Type B pancreatic cell (in vitro differentiated cells): ENCODE results near the gene RBM24. TPM values are rescaled to one million over a fixed set of nuclear protein-coding genes. Genes with fewer than 3 reads are reported as not detected.

Experiments
- DNase-seq: peaks from one replicate; pipeline ENCODE4 v3.0.0; 2021; ENCODE audit warnings: mixed read lengths; ENCODE audit not compliant: unreplicated experiment; ENCODE audit errors: extremely low spot score
- H3K27ac Mint-ChIP-seq: 2 replicates; pipeline ENCODE4 v1.8.0; 2021; ENCODE audit warnings: mild to moderate bottlenecking, mixed read lengths
- H3K27me3 Mint-ChIP-seq: 2 replicates; pipeline ENCODE4 v1.8.0; 2021; ENCODE audit warnings: mixed read lengths
- H3K36me3 Mint-ChIP-seq: 2 replicates; pipeline ENCODE4 v1.8.0; 2021; ENCODE audit warnings: mixed read lengths
- H3K4me1 Mint-ChIP-seq: one replicate; pipeline ENCODE4 v1.8.0; 2021; ENCODE audit warnings: mixed read lengths; ENCODE audit not compliant: unreplicated experiment
- H3K4me3 Mint-ChIP-seq: 2 replicates; pipeline ENCODE4 v1.8.0; 2021; ENCODE audit warnings: mild to moderate bottlenecking, mixed read lengths
- H3K9me3 Mint-ChIP-seq: 2 replicates; pipeline ENCODE4 v1.8.0; 2021; ENCODE audit warnings: mixed read lengths
- CTCF ChIP-seq: fragments of 200-600 bp; sonication (generic); conservative IDR thresholded peaks from 2 replicates; pipeline ENCODE4 v1.5.0; 2021; ENCODE audit warnings: antibody characterized with exemption, mild to moderate bottlenecking
- total RNA-seq: library from RNA; stranded (reverse); gene quantifications from 2 replicates; pipeline ENCODE4 v1.2.1, GENCODE V29; 2021; ENCODE audit warnings: low replicate concordance

RBM24 gene
- total RNA-seq, 1 donor from 2014 or later = 4.2 TPM

GRCh38 chr6:17343215-17343614 is 62.1 kb downstream of the RBM24 start:
- no peak for DNase-seq
- no peak for TF ChIP-seq CTCF
- H3K36me3 Mint-ChIP-seq = no peaks in the 10 kb centered on the region
- H3K27ac Mint-ChIP-seq = no peak overlapping the region
- H3K9me3 Mint-ChIP-seq = peaks cover 7% of the 10 kb centered on the region
- H3K27me3 Mint-ChIP-seq = no peaks in the 10 kb centered on the region
- H3K4me1 Mint-ChIP-seq = no peaks in the 10 kb centered on the region
- H3K4me3 Mint-ChIP-seq = no peak overlapping the region

Other genes with a start within 250 kb of the RBM24 start
- 0.43 and 2.2 TPM in 2 replicates for gene STMND1, start 179.3 kb upstream of the RBM24 start, total RNA-seq
- 6.1 and 9.3 TPM in 2 replicates for gene CAP2, start 112.2 kb downstream of the RBM24 start, total RNA-seq